KG1 (cell line): Measurements from ENCODE around the gene INVS.
"Not testable (repeated sequence)": the region's sequence is repeated elsewhere in the genome, so short reads cannot be mapped to it uniquely, and the experiment has no call there.

ENCODE experiments used
- DNase-seq: peaks from one replicate; lab custom pipeline; 2025; lab: John Stamatoyannopoulos, UW

The INVS gene

GRCh38 chr9:100322954-100323536 lies 224.0 kb downstream of the INVS start:
- DNase-seq = no peak

GRCh38 chr9:100324594-100325200 lies 225.7 kb downstream of the INVS start:
- DNase-seq = no peak

- not testable (repeated sequence) for DNase-seq
These were observed 239.7 kb downstream of the INVS start for GRCh38 chr9:100338736-100339135.

- DNase-seq = no peak
These were observed 241.2 kb downstream of the INVS start for GRCh38 chr9:100340224-100340623.

GRCh38 chr9:100341889-100342288 lies 242.8 kb downstream of the INVS start:
- DNase-seq = no peak

- no peak for DNase-seq
These were observed 247.8 kb downstream of the INVS start for GRCh38 chr9:100346836-100347235.

GRCh38 chr9:100350188-100350587 lies 251.1 kb downstream of the INVS start:
- no peak for DNase-seq
